Vagina (tissue), 2 donors: ENCODE results near the gene DR1.

ENCODE experiments used
- POLR2A ChIP-seq, 2 donors: fragments of 450-650 bp; IDR thresholded peaks; one replicate each; pipeline ENCODE4 v1.6.1; 2017; ENCODE audit warnings: antibody characterized with exemption in 2 of 2, mild to moderate bottlenecking in 2 of 2, moderate library complexity in 2 of 2
- POLR2AphosphoS5 ChIP-seq, 2 donors: sonication (generic); formaldehyde crosslinking; IDR thresholded peaks; one replicate each; pipeline ENCODE4 v1.9.0; 2017; ENCODE audit warnings: antibody characterized with exemption in 2 of 2, mild to moderate bottlenecking in 2 of 2, low read depth in 1 of 2; ENCODE audit not compliant: insufficient read depth in 1 of 2
- TF ChIP-seq, protein P1 (sequence below), 3 experiments: fragments of 450-650 bp in 2 of 3; fragments of 200-600 bp in 1 of 3; sonication (generic) in 1 of 3; IDR thresholded peaks; one replicate each; pipeline ENCODE4 v1.5.1; 2017 to 2019; ENCODE audit warnings: antibody characterized with exemption in 3 of 3, mild to moderate bottlenecking in 2 of 3, moderate library complexity in 2 of 3

DNA sequence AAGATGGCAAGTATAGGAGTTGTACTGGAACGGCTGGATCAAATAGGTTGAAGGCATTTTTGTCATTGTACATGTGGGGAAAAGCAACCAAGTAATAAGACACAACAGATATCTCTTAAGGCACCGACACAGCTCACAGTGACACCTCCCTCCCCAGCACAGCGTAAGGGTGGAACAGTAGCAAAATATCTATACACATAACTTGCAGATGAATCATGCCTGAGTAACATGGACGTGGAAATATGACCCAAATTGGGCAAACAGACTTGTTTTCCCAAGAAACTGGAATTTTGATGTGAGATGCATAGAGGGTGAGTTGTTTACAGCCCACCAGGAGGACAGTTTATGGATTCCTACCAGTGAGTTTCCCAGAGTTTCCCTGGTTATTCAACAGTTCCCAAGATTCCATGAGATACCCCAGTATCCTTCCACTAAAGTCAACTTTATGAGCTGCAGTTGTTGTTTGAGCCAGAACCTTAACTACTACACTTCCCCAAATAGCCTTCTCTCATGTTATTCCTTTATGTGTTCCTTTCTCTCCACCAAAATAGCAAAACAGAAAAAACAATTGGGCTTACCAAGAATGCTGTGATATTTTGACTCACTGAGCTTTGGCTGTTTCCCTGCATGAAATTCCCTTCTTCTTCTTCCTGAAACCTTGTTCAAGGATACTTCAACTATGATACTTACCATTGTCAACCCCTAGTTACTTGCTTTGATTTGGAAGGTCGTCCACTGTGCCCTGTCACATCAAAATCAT, 7.1 kb upstream of the DR1 start:
- TF ChIP-seq, protein P1, sequence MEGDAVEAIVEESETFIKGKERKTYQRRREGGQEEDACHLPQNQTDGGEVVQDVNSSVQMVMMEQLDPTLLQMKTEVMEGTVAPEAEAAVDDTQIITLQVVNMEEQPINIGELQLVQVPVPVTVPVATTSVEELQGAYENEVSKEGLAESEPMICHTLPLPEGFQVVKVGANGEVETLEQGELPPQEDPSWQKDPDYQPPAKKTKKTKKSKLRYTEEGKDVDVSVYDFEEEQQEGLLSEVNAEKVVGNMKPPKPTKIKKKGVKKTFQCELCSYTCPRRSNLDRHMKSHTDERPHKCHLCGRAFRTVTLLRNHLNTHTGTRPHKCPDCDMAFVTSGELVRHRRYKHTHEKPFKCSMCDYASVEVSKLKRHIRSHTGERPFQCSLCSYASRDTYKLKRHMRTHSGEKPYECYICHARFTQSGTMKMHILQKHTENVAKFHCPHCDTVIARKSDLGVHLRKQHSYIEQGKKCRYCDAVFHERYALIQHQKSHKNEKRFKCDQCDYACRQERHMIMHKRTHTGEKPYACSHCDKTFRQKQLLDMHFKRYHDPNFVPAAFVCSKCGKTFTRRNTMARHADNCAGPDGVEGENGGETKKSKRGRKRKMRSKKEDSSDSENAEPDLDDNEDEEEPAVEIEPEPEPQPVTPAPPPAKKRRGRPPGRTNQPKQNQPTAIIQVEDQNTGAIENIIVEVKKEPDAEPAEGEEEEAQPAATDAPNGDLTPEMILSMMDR (IDR thresholded peaks at IDR 0.05) = no peak
- TF ChIP-seq POLR2AphosphoS5 (IDR thresholded peaks at IDR 0.05; ENCODE audit: insufficient read depth in 1 of 2, low read depth in 1 of 2) (no peak), POLR2A (IDR thresholded peaks at IDR 0.05) (no peak)
